HG02678 (cell line): ENCODE results near the gene MEX3B.
A peak's percentile ranks its signal among the peaks of the same experiment; 100 is the strongest.

ENCODE experiments used
- ATAC-seq: cut with Tn5 transposase; IDR thresholded peaks from one replicate; pipeline ENCODE4 v1.9.1; 2021; ENCODE audit warnings: mild to moderate bottlenecking, moderate library complexity; ENCODE audit not compliant: unreplicated experiment

MEX3B gene

GRCh38 chr15:82045892-82046665 lies at the start of gene MEX3B:
Gene MEX3B, minus strand, starts transcription at chr15:82046018. Its CDS starts 313 bp downstream, at chr15:82045705.
- peak; percentile 76 for ATAC-seq

- no peak for ATAC-seq
Observed at GRCh38 chr15:82093774-82094211, 48.0 kb upstream of the MEX3B start.

GRCh38 chr15:82093325-82093724 lies 47.5 kb upstream of the MEX3B start:
- no peak for ATAC-seq

GRCh38 chr15:82091636-82092140 lies 45.9 kb upstream of the MEX3B start:
- no peak for ATAC-seq

GRCh38 chr15:82086243-82086995 lies 40.6 kb upstream of the MEX3B start:
- no peak for ATAC-seq

GRCh38 chr15:82081914-82082762 lies 36.3 kb upstream of the MEX3B start:
- no peak for ATAC-seq

- ATAC-seq, result no peak
Observed at GRCh38 chr15:82080774-82081173, 35.0 kb upstream of the MEX3B start.

GRCh38 chr15:82079736-82080135 lies 33.9 kb upstream of the MEX3B start:
- ATAC-seq, result no peak

- no peak for ATAC-seq
Observed at GRCh38 chr15:82074610-82075009, 28.8 kb upstream of the MEX3B start.

GRCh38 chr15:82072926-82073537 lies 27.2 kb upstream of the MEX3B start:
- no peak for ATAC-seq

- ATAC-seq, result no peak
Observed at GRCh38 chr15:82066455-82066854, 20.6 kb upstream of the MEX3B start.

GRCh38 chr15:82064824-82065223 lies 19.0 kb upstream of the MEX3B start:
- ATAC-seq, result no peak

GRCh38 chr15:82062479-82063454 lies 16.9 kb upstream of the MEX3B start:
- no peak for ATAC-seq

- no peak for ATAC-seq
Observed at GRCh38 chr15:82060817-82061216, 15.0 kb upstream of the MEX3B start.

- ATAC-seq, result no peak
Observed at GRCh38 chr15:82058517-82059204, 12.8 kb upstream of the MEX3B start.

GRCh38 chr15:82058026-82058425 lies 12.2 kb upstream of the MEX3B start:
- no peak for ATAC-seq

GRCh38 chr15:82056958-82057823 lies 11.4 kb upstream of the MEX3B start:
- no peak for ATAC-seq

- ATAC-seq, result no peak
Observed at GRCh38 chr15:82052751-82053150, 6.9 kb upstream of the MEX3B start.
